GM11168 (cell line): ENCODE measurements around the gene RIMKLB.
"Not testable (repeated sequence)": the region's sequence is repeated elsewhere in the genome, so short reads cannot be mapped to it uniquely, and the experiment has no call there.

Experiments used
- in situ Hi-C: fragments of 300-500 bp; cut with MboI; formaldehyde crosslinking; loops from one replicate; pipeline ENCODE4 v1.12.0; 2022; ENCODE audit warnings: low sequenced_read_pairs; ENCODE audit not compliant: unreplicated experiment

RIMKLB gene

GRCh38 chr12:8760076-8760475, 62.3 kb downstream of the RIMKLB start:
- in situ Hi-C loops, result not testable (repeated sequence)

- in situ Hi-C loops, result not testable (repeated sequence)
These were observed 64.9 kb downstream of the RIMKLB start for GRCh38 chr12:8762701-8763100.

GRCh38 chr12:8766121-8766520, 68.3 kb downstream of the RIMKLB start:
- in situ Hi-C loops, result not testable (repeated sequence)

- in situ Hi-C loops, result no loop called here
These were observed 72.7 kb downstream of the RIMKLB start for GRCh38 chr12:8770499-8770898.

GRCh38 chr12:8771072-8771471, 73.3 kb downstream of the RIMKLB start:
- in situ Hi-C loops, result no loop called here

- in situ Hi-C loops, result no loop called here
These were observed 75.7 kb downstream of the RIMKLB start for GRCh38 chr12:8773461-8773860.

GRCh38 chr12:8779281-8779680, 81.5 kb downstream of the RIMKLB start:
- in situ Hi-C loops, result no loop called here

- in situ Hi-C loops, result no loop called here
These were observed 82.1 kb downstream of the RIMKLB start for GRCh38 chr12:8779862-8780261.

GRCh38 chr12:8780389-8780788, 82.6 kb downstream of the RIMKLB start:
- in situ Hi-C loops, result no loop called here

- in situ Hi-C loops, result no loop called here
These were observed 83.8 kb downstream of the RIMKLB start for GRCh38 chr12:8781381-8782127.

GRCh38 chr12:8784290-8784888, 86.6 kb downstream of the RIMKLB start:
- in situ Hi-C loops, result no loop called here

GRCh38 chr12:8785499-8785898, 87.7 kb downstream of the RIMKLB start:
- in situ Hi-C loops, result no loop called here

- in situ Hi-C loops, result not testable (repeated sequence)
These were observed 89.4 kb downstream of the RIMKLB start for GRCh38 chr12:8787206-8787605.

- in situ Hi-C loops, result not testable (repeated sequence)
These were observed 90.9 kb downstream of the RIMKLB start for GRCh38 chr12:8788706-8789105.

- in situ Hi-C loops, result not testable (repeated sequence)
These were observed 91.7 kb downstream of the RIMKLB start for GRCh38 chr12:8789341-8790013.

- in situ Hi-C loops, result not testable (repeated sequence)
These were observed 95.4 kb downstream of the RIMKLB start for GRCh38 chr12:8793226-8793625.

GRCh38 chr12:8794611-8795010, 96.8 kb downstream of the RIMKLB start:
- in situ Hi-C loops, result not testable (repeated sequence)

GRCh38 chr12:8796831-8797626, 99.2 kb downstream of the RIMKLB start:
- in situ Hi-C loops, result no loop called here

- in situ Hi-C loops, result not testable (repeated sequence)
These were observed 103.4 kb downstream of the RIMKLB start for GRCh38 chr12:8801213-8801612.

GRCh38 chr12:8804833-8805232, 107.0 kb downstream of the RIMKLB start:
- in situ Hi-C loops, result not testable (repeated sequence)

GRCh38 chr12:8805487-8805886, 107.7 kb downstream of the RIMKLB start:
- in situ Hi-C loops, result not testable (repeated sequence)
